ENCODE data around the gene MRPS9.

The MRPS9 gene

GRCh38 chr2:105090091-105090490 is 52.2 kb downstream of the MRPS9 start:
- TF ChIP-seq CTCF (IDR thresholded peaks at IDR 0.05) = no peak
- TF ChIP-seq ZFX (IDR thresholded peaks at IDR 0.05; ENCODE audit: borderline replicate concordance) = no peak
- H3K27ac ChIP-seq = no peak overlapping the region

- no peak overlapping the region for H3K27ac ChIP-seq
- no peak for TF ChIP-seq ZFX (IDR thresholded peaks at IDR 0.05; ENCODE audit: borderline replicate concordance)
- TF ChIP-seq CTCF (IDR thresholded peaks at IDR 0.05) = no peak
These were observed 54.9 kb downstream of the MRPS9 start for GRCh38 chr2:105092797-105093196.

GRCh38 chr2:105099153-105099552 is 61.3 kb downstream of the MRPS9 start:
- no peak overlapping the region for H3K27ac ChIP-seq
- no peak for TF ChIP-seq ZFX (IDR thresholded peaks at IDR 0.05; ENCODE audit: borderline replicate concordance)
- no peak for TF ChIP-seq CTCF (IDR thresholded peaks at IDR 0.05)

GRCh38 chr2:105100046-105100840 is 62.4 kb downstream of the MRPS9 start:
- H3K27ac ChIP-seq = no peak overlapping the region
- no peak for TF ChIP-seq CTCF (IDR thresholded peaks at IDR 0.05)
- no peak for TF ChIP-seq ZFX (IDR thresholded peaks at IDR 0.05; ENCODE audit: borderline replicate concordance)

GRCh38 chr2:105102001-105102400 is 64.1 kb downstream of the MRPS9 start:
- H3K27ac ChIP-seq = no peak overlapping the region
- TF ChIP-seq CTCF (IDR thresholded peaks at IDR 0.05) (no peak), ZFX (IDR thresholded peaks at IDR 0.05; ENCODE audit: borderline replicate concordance) (no peak)

- no peak overlapping the region for H3K27ac ChIP-seq
- TF ChIP-seq CTCF (IDR thresholded peaks at IDR 0.05) (no peak), ZFX (IDR thresholded peaks at IDR 0.05; ENCODE audit: borderline replicate concordance) (no peak)
These were observed 65.1 kb downstream of the MRPS9 start for GRCh38 chr2:105102963-105103421.

- TF ChIP-seq ZFX (IDR thresholded peaks at IDR 0.05; ENCODE audit: borderline replicate concordance) (no peak), CTCF (IDR thresholded peaks at IDR 0.05) (no peak)
- H3K27ac ChIP-seq = no peak overlapping the region
These were observed 65.6 kb downstream of the MRPS9 start for GRCh38 chr2:105103481-105103880.

All from 22Rv1 (cell line).